Loucy (cell line): ENCODE data around the gene ELMO1.

ENCODE experiments used
- H2AFZ ChIP-seq: fragments of 200-600 bp; sonication (generic); 2 replicates; pipeline ENCODE4 v1.6.0; 2016; ENCODE audit warnings: antibody characterized with exemption, mild to moderate bottlenecking, low read length, moderate library complexity
- H3F3A ChIP-seq: fragments of 200-600 bp; 2 replicates; pipeline ENCODE4 v1.6.0; 2016; ENCODE audit warnings: antibody characterized with exemption, low read depth, mild to moderate bottlenecking
- H3K27me3 ChIP-seq: fragments of 200-600 bp; sonication (generic); 2 replicates; pipeline ENCODE4 v1.6.1; 2014; ENCODE audit warnings: low read length, mild to moderate bottlenecking; ENCODE audit not compliant: insufficient read depth, poor library complexity, severe bottlenecking
- H3K36me3 ChIP-seq: fragments of 200-600 bp; sonication (generic); 2 replicates; pipeline ENCODE4 v1.6.1; 2016; ENCODE audit warnings: low read length; ENCODE audit not compliant: insufficient read depth
- H3K4me1 ChIP-seq: fragments of 200-600 bp; sonication (generic); 2 replicates; pipeline ENCODE4 v1.5.1; 2014; ENCODE audit warnings: low read length, mild to moderate bottlenecking; ENCODE audit not compliant: insufficient read depth, poor library complexity, severe bottlenecking
- H3K4me2 ChIP-seq: fragments of 200-600 bp; sonication (generic); 2 replicates; pipeline ENCODE4 v1.6.0; 2014; ENCODE audit warnings: antibody characterized with exemption, low read length, low read depth, mild to moderate bottlenecking; ENCODE audit not compliant: poor library complexity, severe bottlenecking
- H3K4me3 ChIP-seq: fragments of 200-600 bp; sonication (generic); 2 replicates; pipeline ENCODE4 v1.5.1; 2014; ENCODE audit warnings: low read length, mild to moderate bottlenecking, mixed read lengths; ENCODE audit not compliant: poor library complexity, severe bottlenecking
- H3K79me2 ChIP-seq: fragments of 200-600 bp; sonication (generic); 2 replicates; pipeline ENCODE4 v1.6.1; 2014; ENCODE audit warnings: low read length; ENCODE audit not compliant: insufficient read depth
- H3K9ac ChIP-seq: fragments of 200-600 bp; sonication (generic); 2 replicates; pipeline ENCODE4 v1.6.0; 2014; ENCODE audit warnings: mild to moderate bottlenecking, low read depth, low read length, moderate library complexity; ENCODE audit not compliant: poor library complexity, severe bottlenecking
- H3K9me2 ChIP-seq: fragments of 200-600 bp; sonication (generic); replicated peaks from 2 replicates; pipeline ENCODE4 v1.6.1; 2016; ENCODE audit warnings: low read depth, low read length, mixed read lengths
- H3K9me3 ChIP-seq: fragments of 200-600 bp; sonication (generic); 2 replicates; pipeline ENCODE4 v1.6.1; 2014; ENCODE audit warnings: mild to moderate bottlenecking, antibody characterized with exemption, low read length, low read depth; ENCODE audit not compliant: insufficient read depth
- H4K20me1 ChIP-seq: fragments of 200-600 bp; sonication (generic); 2 replicates; pipeline ENCODE4 v1.6.0; 2014; ENCODE audit warnings: antibody characterized with exemption, low read length, mild to moderate bottlenecking; ENCODE audit not compliant: insufficient read depth, poor library complexity, severe bottlenecking
- EZH2phosphoT487 ChIP-seq: fragments of 200-600 bp; IDR thresholded peaks from 2 replicates; pipeline ENCODE4 v1.6.1; 2018; ENCODE audit warnings: antibody characterized with exemption, mild to moderate bottlenecking, moderate library complexity, borderline replicate concordance
- TF ChIP-seq, protein P1 (sequence below): fragments of 200-600 bp; sonication (generic); conservative IDR thresholded peaks from 2 replicates; pipeline ENCODE4 v1.5.1; 2014; ENCODE audit warnings: mild to moderate bottlenecking, antibody characterized with exemption, low read length

The ELMO1 gene

DNA sequence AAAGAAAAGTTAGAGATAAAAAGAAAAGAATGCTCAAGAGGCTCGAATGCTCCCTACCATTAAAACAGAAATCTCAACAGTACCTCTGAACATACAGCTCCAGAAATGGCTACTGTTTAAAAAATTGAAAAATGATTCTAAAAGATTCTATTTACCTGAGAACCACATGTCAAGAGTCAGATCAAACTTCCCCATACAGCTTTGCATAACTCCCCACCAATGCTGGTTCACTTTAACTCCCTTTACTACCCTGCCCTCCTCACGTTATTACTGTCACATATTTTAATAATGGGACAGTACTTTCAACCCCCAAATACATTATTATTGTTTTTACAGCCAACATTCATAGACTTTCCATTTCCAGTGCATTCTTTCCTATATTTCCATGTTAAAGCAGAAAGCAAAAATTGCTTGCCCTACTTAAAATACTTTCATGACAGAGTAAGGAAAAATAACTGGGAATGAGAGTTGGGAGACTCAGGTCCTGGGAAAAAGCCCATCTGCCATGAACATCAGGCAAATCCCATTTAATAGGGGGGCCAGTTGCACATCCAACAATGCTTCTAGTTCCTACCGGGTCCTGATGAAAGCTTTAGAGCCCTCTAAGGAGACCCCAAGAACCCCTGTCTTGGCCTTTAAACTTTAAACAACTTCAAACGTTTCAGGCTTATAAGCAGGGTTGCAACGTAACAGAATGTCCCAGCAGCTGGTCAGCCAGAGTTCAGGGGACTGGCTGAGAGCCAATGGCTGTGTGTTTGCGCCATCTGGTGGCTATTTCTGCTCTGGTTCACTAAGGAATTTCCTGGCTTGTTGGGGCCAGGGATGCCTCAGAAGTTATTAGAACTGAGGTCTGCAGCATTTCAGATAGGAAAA is 247.4 kb downstream of the ELMO1 start:
- peaks cover 7% of the 10 kb centered on the region for H3K4me1 ChIP-seq
- no peaks in the 10 kb centered on the region for H3K9me3 ChIP-seq
- no peaks in the 10 kb centered on the region for H3F3A ChIP-seq
- no peaks in the 10 kb centered on the region for H4K20me1 ChIP-seq
- H2AFZ ChIP-seq, result no peak overlapping the region
- no peak overlapping the region for H3K9ac ChIP-seq
- no peaks in the 10 kb centered on the region for H3K9me2 ChIP-seq
- no peak overlapping the region for H3K4me2 ChIP-seq
- H3K27me3 ChIP-seq, result no peaks in the 10 kb centered on the region
- peaks cover 52% of the 10 kb centered on the region for H3K36me3 ChIP-seq
- no peak overlapping the region for H3K4me3 ChIP-seq
- TF ChIP-seq EZH2phosphoT487, result no peak
- TF ChIP-seq, protein P1, sequence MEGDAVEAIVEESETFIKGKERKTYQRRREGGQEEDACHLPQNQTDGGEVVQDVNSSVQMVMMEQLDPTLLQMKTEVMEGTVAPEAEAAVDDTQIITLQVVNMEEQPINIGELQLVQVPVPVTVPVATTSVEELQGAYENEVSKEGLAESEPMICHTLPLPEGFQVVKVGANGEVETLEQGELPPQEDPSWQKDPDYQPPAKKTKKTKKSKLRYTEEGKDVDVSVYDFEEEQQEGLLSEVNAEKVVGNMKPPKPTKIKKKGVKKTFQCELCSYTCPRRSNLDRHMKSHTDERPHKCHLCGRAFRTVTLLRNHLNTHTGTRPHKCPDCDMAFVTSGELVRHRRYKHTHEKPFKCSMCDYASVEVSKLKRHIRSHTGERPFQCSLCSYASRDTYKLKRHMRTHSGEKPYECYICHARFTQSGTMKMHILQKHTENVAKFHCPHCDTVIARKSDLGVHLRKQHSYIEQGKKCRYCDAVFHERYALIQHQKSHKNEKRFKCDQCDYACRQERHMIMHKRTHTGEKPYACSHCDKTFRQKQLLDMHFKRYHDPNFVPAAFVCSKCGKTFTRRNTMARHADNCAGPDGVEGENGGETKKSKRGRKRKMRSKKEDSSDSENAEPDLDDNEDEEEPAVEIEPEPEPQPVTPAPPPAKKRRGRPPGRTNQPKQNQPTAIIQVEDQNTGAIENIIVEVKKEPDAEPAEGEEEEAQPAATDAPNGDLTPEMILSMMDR, result peak; percentile 92
- no peaks in the 10 kb centered on the region for H3K79me2 ChIP-seq

DNA sequence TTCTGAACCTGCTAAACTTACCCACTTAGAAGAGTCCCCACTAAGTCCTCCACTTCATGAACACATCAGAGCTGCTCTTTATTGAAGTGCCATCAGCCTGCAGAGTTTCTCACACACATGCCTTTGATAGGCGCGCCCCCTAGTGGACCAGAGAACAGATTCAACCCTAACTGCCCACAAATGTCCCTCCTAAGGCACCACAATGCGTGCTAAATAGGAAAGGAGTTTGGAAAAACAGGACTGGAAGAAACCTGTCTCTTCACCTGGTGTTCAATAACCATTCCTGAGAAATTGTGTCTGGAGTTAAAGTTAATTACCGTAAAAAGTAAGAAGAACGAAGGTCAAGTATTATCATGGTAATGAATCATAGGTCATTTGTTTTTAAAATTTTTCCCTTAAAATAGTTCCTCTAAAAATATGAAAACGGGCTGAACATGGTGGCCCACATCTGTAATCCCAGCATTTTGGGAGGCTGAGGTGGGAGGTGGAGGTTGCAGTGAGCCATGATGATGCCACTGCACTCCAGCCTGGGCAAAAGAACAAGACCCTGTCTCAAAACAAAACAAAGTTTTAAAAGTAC is 249.7 kb downstream of the ELMO1 start:
- Histone ChIP-seq H3K4me1 (peaks cover 7% of the 10 kb centered on the region), H3K9me2 (no peaks in the 10 kb centered on the region), H3K4me2 (no peak overlapping the region), H3K36me3 (peaks cover 41% of the 10 kb centered on the region; the same call in 1 of the 2 replicates), H4K20me1 (no peaks in the 10 kb centered on the region), H3F3A (no peaks in the 10 kb centered on the region), H3K27me3 (no peaks in the 10 kb centered on the region), H2AFZ (no peak overlapping the region), H3K9me3 (no peaks in the 10 kb centered on the region), H3K4me3 (no peak overlapping the region), H3K79me2 (no peaks in the 10 kb centered on the region), H3K9ac (no peak overlapping the region)
- TF ChIP-seq, protein P1, result peak; percentile 96
- no peak for TF ChIP-seq EZH2phosphoT487

DNA sequence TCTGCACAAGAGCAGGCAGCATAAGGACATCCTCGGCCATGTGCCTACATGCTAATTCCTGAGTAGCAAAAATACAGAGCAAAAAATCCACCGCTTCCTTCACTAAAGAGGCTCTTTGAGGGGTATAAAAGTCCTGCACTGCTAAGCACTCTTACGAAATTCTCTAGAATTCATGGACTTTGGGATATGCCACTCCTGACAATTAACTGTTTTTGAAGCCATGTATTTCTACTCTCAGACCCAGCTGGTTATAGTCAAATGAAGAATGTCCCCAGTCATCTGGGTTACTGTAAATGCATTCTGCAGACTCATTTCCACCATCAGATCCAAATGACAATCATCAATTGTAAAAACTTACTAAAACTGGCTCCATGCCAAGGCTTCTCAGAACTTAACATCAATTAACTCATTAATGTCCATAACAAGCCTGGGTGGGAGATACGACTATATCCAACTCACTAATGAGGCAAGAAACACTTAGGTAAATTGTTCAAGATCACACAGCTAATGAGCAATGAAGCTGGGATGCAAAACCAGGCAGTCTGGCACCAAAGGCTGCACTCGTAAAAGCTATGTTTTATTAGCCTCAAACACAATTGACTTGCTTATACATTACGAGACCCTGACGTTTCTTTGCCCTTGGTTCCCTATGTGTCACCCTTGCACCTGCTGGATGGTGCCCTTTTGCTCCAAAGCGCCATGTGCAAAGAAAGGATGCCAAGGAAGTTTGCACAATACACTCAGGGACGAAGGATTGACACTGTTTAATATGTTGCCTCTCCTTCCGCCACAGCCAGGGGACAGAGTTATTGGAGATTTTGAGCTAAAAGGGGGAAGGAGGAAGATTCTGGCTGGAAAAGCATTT is 250.4 kb downstream of the ELMO1 start:
- Histone ChIP-seq H3K9ac (no peak overlapping the region), H3K79me2 (no peaks in the 10 kb centered on the region), H3K4me1 (peaks cover 11% of the 10 kb centered on the region), H3K27me3 (no peaks in the 10 kb centered on the region), H2AFZ (no peak overlapping the region), H4K20me1 (no peaks in the 10 kb centered on the region), H3K9me3 (no peaks in the 10 kb centered on the region), H3K36me3 (peaks cover 39% of the 10 kb centered on the region; the same call in 1 of the 2 replicates), H3K4me3 (no peak overlapping the region), H3F3A (no peaks in the 10 kb centered on the region), H3K4me2 (no peak overlapping the region), H3K9me2 (no peaks in the 10 kb centered on the region)
- TF ChIP-seq, protein P1, result no peak
- no peak for TF ChIP-seq EZH2phosphoT487
